GM19193 (cell line): Measurements from ENCODE around the gene CALHM3.

Experiments
- POLR2A ChIP-seq: IDR thresholded peaks from 4 replicates; pipeline ENCODE4 v1.6.1; 2011; ENCODE audit not compliant: insufficient read depth, insufficient read length; ENCODE audit errors: extremely low read depth

The CALHM3 gene

DNA sequence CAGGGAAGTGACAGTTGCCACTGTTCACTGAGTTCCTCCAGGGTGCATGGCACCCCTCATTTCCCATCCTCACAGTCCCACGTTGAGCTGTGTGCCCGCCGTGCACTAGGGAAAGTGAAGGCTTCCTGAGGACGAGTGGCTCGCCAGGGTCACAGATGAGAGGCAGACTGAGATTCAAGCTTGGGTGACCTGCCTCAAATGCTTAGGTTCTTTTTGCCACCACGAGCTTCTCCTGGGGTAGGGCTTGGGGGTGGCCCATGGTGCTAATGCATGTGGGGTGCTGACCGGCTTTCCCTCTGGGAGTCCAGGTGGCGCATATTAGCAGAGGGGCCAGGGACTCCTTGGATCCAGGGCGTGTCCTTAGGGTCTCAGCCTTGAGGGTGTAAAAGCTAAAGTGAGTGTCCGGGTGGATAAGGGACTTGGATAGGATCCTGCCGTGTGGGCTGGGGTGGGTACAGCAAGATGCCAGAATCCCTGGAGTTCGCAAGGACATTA is 28.8 kb downstream of the CALHM3 start:
- TF ChIP-seq POLR2A: no peak

GRCh38 chr10:103449208-103450144 is 29.6 kb downstream of the CALHM3 start:
- TF ChIP-seq POLR2A: no peak

- no peak for TF ChIP-seq POLR2A
Measured at GRCh38 chr10:103448746-103449145, 30.3 kb downstream of the CALHM3 start.

- TF ChIP-seq POLR2A: no peak
Measured at GRCh38 chr10:103447187-103447586, 31.9 kb downstream of the CALHM3 start.

DNA sequence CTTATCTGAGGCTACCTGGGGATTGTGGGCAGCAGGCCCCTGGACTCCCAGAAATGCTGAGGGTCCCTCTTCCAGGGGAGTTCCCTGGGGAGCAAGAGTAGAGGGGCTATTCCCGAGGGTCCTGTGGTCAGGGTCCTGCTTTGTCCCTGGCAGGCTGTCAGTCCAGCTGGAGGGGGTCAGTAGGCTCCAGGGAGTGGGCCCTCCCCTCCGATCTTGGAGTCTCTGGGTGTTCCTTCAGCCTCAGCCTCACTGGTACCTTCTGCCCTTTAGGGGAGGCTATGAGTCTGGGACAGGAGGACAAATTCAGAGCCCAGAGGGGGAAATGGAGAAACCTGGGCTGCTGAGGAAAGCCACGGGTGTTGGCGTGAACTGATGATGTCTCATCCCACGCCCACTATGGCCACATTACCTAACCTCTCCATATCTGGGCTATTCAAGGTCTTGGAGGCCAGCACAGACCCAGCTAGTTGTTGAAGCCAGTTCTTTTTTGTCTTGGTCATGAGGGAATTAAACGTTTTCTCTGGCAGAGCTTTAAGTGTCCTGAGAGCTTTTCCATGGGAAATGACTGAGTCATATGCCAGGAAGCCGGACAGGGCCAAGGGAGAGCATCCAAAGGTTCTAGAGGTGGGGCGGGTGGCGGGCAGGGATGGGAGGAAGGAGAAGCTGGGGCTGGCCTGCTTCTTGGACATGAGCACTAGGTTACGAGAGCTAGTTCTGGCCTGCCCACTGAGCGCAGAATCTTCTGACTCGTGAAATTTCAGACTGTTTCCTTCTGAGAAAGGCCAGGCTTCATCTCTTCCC is 33.1 kb downstream of the CALHM3 start:
- no peak for TF ChIP-seq POLR2A

GRCh38 chr10:103445366-103445765 is 33.7 kb downstream of the CALHM3 start:
- no peak for TF ChIP-seq POLR2A

- TF ChIP-seq POLR2A: no peak
Measured at GRCh38 chr10:103444478-103444877, 34.6 kb downstream of the CALHM3 start.

DNA sequence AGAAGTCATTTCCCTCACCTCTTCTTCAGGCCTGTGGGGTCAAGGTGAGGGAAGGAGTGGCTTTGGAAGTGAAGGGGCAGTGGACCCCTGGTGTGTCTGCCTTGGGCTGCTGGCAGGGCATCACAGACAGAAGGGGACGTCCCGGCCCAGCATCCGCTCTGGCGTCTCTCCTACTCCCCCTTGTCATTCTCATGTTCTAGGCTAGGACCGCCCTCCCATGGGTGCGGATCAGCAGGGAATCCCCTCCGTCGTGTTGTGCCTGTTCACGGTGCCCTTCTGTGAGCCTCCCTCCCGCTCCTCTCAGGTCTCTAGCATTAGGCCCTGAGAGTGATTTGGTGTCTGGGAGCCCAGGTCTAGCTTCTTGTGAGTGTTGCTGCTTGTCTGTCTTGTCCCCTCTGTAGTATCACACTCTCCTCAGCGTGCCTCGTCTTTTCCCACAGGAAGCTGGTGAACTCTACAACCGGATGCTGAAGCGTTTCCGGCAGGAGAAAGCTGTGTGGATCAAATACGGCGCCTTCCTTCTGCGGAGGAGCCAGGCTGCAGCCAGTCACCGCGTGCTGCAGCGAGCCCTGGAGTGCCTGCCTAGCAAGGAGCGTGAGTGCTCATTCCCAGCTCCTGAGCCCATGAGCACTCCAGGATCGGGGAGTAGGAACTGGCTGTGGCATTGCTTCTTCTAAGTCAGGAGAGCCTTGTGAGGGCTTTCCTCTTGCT is 35.4 kb downstream of the CALHM3 start:
- TF ChIP-seq POLR2A: no peak

DNA sequence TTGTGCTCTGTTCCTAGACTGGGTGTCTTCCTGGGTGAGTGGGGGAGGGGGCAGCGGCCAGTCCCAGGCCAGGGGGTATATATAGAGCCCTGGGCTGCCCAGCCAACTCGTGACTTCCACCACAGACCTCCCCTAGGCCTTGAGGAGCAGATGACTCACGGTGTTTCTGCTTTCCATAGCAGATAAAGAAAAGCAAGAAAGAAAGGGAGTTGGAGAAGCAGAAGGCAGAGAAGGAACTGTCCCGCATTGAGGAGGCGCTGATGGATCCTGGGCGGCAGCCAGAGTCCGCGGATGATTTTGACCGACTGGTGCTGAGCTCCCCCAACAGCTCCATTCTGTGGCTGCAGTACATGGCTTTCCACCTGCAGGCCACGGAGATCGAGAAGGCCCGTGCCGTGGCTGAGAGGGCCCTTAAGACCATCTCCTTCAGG is 37.0 kb downstream of the CALHM3 start:
- no peak for TF ChIP-seq POLR2A

DNA sequence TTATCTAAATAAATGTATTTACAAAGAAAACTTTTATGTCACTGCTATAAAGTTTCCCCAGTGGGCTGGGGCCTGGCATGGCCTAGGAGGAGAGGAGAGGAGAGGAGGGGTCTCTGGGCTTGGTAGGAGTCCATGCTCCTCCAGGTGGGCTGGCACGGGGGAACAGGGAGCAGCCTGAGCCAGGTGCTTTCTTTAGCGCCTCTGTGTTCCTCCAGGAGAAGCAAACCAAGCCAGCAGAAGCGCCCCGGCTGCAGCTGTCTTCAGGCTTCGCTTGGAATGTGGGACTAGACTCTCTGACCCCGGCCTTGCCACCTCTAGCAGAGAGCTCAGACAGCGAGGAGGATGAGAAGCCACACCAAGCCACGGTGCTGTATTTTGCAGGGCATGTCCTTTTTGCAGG is 37.4 kb downstream of the CALHM3 start:
- no peak for TF ChIP-seq POLR2A

GRCh38 chr10:103441206-103441605 is 37.8 kb downstream of the CALHM3 start:
- TF ChIP-seq POLR2A: no peak

DNA sequence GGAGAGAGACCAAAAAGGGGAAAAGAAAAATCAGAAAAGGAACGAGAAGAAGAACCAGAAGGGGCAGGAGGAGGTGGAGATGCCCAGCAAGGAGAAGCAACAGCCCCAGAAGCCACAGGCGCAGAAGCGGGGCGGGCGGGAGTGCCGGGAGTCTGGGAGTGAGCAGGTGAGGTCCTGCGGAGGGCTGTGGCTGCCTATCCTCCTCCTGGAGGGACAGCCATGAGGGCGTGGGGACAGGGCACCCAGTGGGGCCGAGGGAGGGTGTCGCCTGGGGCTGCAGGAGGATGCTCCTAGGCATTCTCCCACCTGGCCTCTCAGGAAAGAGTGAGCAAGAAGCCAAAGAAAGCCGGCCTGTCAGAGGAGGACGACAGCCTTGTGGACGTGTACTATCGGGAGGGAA is 38.6 kb downstream of the CALHM3 start:
- TF ChIP-seq POLR2A: no peak

GRCh38 chr10:103439776-103440175 is 39.3 kb downstream of the CALHM3 start:
- TF ChIP-seq POLR2A: no peak

- no peak for TF ChIP-seq POLR2A
Measured at GRCh38 chr10:103433858-103434257, 45.2 kb downstream of the CALHM3 start.

- no peak for TF ChIP-seq POLR2A
Measured at GRCh38 chr10:103431902-103432301, 47.1 kb downstream of the CALHM3 start.
